Spleen (tissue), 11 donors: ENCODE measurements around the gene MYLK. TPM values are rescaled to one million over a fixed set of nuclear protein-coding genes. Genes with fewer than 3 reads are reported as not detected.

Experiments
- DNase-seq: peaks from one replicate; pipeline ENCODE4 v3.0.0-alpha.2; 2020
- H3K27ac ChIP-seq, 8 donors: fragments of 200-600 bp; sonication (generic) in 7 of 8; 1 replicate in 4 of 8; 2 replicates in 4 of 8; pipeline versions ENCODE4 v1.5.0 to v1.8.0; 2016 to 2021; ENCODE audit warnings: inconsistent platforms in 4 of 8, mild to moderate bottlenecking in 4 of 8, moderate library complexity in 1 of 8
- H3K27me3 ChIP-seq, 7 donors: fragments of 200-600 bp; sonication (generic) in 6 of 7; replicated peaks in 1 of 7; 1 replicate in 4 of 7; 2 replicates in 3 of 7; pipeline versions ENCODE4 v1.5.0 to v1.8.0; 2016 to 2021; ENCODE audit warnings: inconsistent platforms in 3 of 7, mild to moderate bottlenecking in 1 of 7
- H3K36me3 ChIP-seq, 6 donors: fragments of 200-600 bp; sonication (generic) in 5 of 6; 1 replicate in 4 of 6; 2 replicates in 2 of 6; pipeline versions ENCODE4 v1.5.0 to v1.8.0; 2016 to 2021; ENCODE audit warnings: inconsistent platforms in 2 of 6
- H3K4me1 ChIP-seq, 6 donors: fragments of 200-600 bp; sonication (generic) in 5 of 6; 1 replicate in 3 of 6; 2 replicates in 3 of 6; pipeline versions ENCODE4 v1.5.0 to v1.8.0; 2016 to 2021; ENCODE audit warnings: inconsistent platforms in 3 of 6
- H3K4me3 ChIP-seq, 8 donors: fragments of 200-600 bp; sonication (generic) in 7 of 8; 1 replicate in 4 of 8; 2 replicates in 4 of 8; pipeline versions ENCODE4 v1.5.0 to v1.8.0; 2016 to 2021; ENCODE audit warnings: inconsistent platforms in 4 of 8, mild to moderate bottlenecking in 4 of 8, moderate library complexity in 2 of 8
- H3K9me3 ChIP-seq, 8 donors: fragments of 200-600 bp; sonication (generic) in 7 of 8; 1 replicate in 4 of 8; 2 replicates in 4 of 8; pipeline versions ENCODE4 v1.5.0 to v1.8.0; 2016 to 2021; ENCODE audit warnings: inconsistent platforms in 4 of 8
- CTCF ChIP-seq, 11 experiments: fragments of 200-600 bp in 7 of 11; fragments of 450-650 bp in 4 of 11; sonication (generic) in 4 of 11; IDR thresholded peaks in 8 of 11; conservative IDR thresholded peaks in 3 of 11; 1 replicate in 7 of 11; 2 replicates in 4 of 11; pipeline versions ENCODE4 v1.4.0 to v1.8.0; 2016 to 2021; ENCODE audit warnings: antibody characterized with exemption in 11 of 11, inconsistent platforms in 4 of 11, mild to moderate bottlenecking in 1 of 11
- POLR2A ChIP-seq, 3 donors: fragments of 450-650 bp; IDR thresholded peaks; one replicate each; pipeline ENCODE4 v1.5.1; 2017; ENCODE audit warnings: antibody characterized with exemption in 3 of 3, mild to moderate bottlenecking in 1 of 3
- POLR2AphosphoS5 ChIP-seq, 3 donors: sonication (generic); formaldehyde crosslinking; IDR thresholded peaks; one replicate each; pipeline ENCODE4 v1.5.1; 2017; ENCODE audit warnings: antibody characterized with exemption in 3 of 3
- WGBS, 5 donors: extraction: QIAGEN DNeasy Blood & Tissue Kit in 3 of 5; methylation state at CpG; one replicate each; pipeline versions ENCODE4 v1.1.5 to v1.1.7; 2013 to 2018; 5-methylcytosine and 5-hydroxymethylcytosine counted together
- intact Hi-C: fragments of 100-400 bp; cut with DNase I; formaldehyde crosslinking; loops from one replicate; pipeline ENCODE4 v1.15.0; 2023; ENCODE audit warnings: low total_unique reads
- polyA plus RNA-seq, 3 donors: library from polyadenylated mRNA; stranded (reverse); fragments of 200-250 nt; gene quantifications; one replicate each; pipeline ENCODE4 v1.2.1, GENCODE V29; 2013
- total RNA-seq, 7 donors: library from RNA; depleted of rRNA in 3 of 7; stranded (reverse); fragments of >200 nt in 3 of 7; fragmentation: NEBNext Ultra II Directional in 4 of 7; extraction: Animal tissue kit (Norgen Biotek cat#: 25700) in 4 of 7; gene quantifications; one replicate each; pipeline versions ENCODE4 v1.1.0 to v1.2.1, GENCODE V29; 2016 to 2021
- donor health status: healthy with polysubstance abuse.
- donor health status: DM: no; HTN: no; CAD: no; lungs with moderate emphysema.
- donor health status: DM: no; HTN: no; CAD: no.
- donor health status: Bipolar disorder and iron deficiency.
- donor health status: healthy.
- donor health status: DM: no; HTN: no; CAD: no.
- donor health status: DM: yes; HTN: yes; CAD: no.

The MYLK gene
- total and polyA plus RNA-seq, 10 donors = 11.1 to 343 (median 154) TPM

GRCh38 chr3:123776071-123776782 lies 107.9 kb downstream of the MYLK start:
- H3K4me3 ChIP-seq = no peak overlapping the region
- DNase-seq = no peak
- TF ChIP-seq CTCF (IDR thresholded peaks at IDR 0.05 in 8 of 11, conservative IDR thresholded peaks at IDR 0.05 in 3 of 11) = no peak
- no peak for TF ChIP-seq POLR2AphosphoS5 (IDR thresholded peaks at IDR 0.05)
- no peak for TF ChIP-seq POLR2A (IDR thresholded peaks at IDR 0.05)
- H3K27ac ChIP-seq = no peak overlapping the region
- H3K27me3 ChIP-seq = no peaks in the 10 kb centered on the region
- WGBS, 5 donors = 69 to 89% (median 75%) methylated on average over 5 of the region's 5 CpGs
- intact Hi-C loops = no loop called here
- no peaks in the 10 kb centered on the region for H3K9me3 ChIP-seq
- no peaks in the 10 kb centered on the region for H3K4me1 ChIP-seq
- no peaks in the 10 kb centered on the region for H3K36me3 ChIP-seq

GRCh38 chr3:123774474-123774873 lies 109.7 kb downstream of the MYLK start:
- no peaks in the 10 kb centered on the region for H3K4me1 ChIP-seq
- H3K9me3 ChIP-seq = no peaks in the 10 kb centered on the region
- intact Hi-C loops = no loop called here
- WGBS, 5 donors = 92 to 96% (median 94%) methylated on average over 3 of the region's 3 CpGs
- H3K36me3 ChIP-seq = no peaks in the 10 kb centered on the region
- no peak for DNase-seq
- H3K27ac ChIP-seq = no peak overlapping the region
- no peaks in the 10 kb centered on the region for H3K27me3 ChIP-seq
- TF ChIP-seq POLR2AphosphoS5 (IDR thresholded peaks at IDR 0.05) = no peak
- TF ChIP-seq POLR2A (IDR thresholded peaks at IDR 0.05) = no peak
- no peak for TF ChIP-seq CTCF (IDR thresholded peaks at IDR 0.05 in 8 of 11, conservative IDR thresholded peaks at IDR 0.05 in 3 of 11)
- H3K4me3 ChIP-seq = no peak overlapping the region

GRCh38 chr3:123773681-123774431 lies 110.3 kb downstream of the MYLK start:
- H3K27ac ChIP-seq = no peak overlapping the region
- no peak overlapping the region for H3K4me3 ChIP-seq
- no peaks in the 10 kb centered on the region for H3K27me3 ChIP-seq
- no peaks in the 10 kb centered on the region for H3K9me3 ChIP-seq
- WGBS, 5 donors = 72 to 89% (median 77%) methylated on average over 7 of the region's 7 CpGs
- no peak for DNase-seq
- no peak for TF ChIP-seq CTCF (IDR thresholded peaks at IDR 0.05 in 8 of 11, conservative IDR thresholded peaks at IDR 0.05 in 3 of 11)
- TF ChIP-seq POLR2AphosphoS5 (IDR thresholded peaks at IDR 0.05) = no peak
- TF ChIP-seq POLR2A (IDR thresholded peaks at IDR 0.05) = no peak
- H3K4me1 ChIP-seq = no peaks in the 10 kb centered on the region
- intact Hi-C loops = no loop called here
- H3K36me3 ChIP-seq = no peaks in the 10 kb centered on the region

GRCh38 chr3:123769356-123769743 lies 114.8 kb downstream of the MYLK start:
- intact Hi-C loops = no loop called here
- H3K36me3 ChIP-seq = no peaks in the 10 kb centered on the region
- H3K9me3 ChIP-seq = no peaks in the 10 kb centered on the region
- WGBS, 5 donors = 79 to 93% (median 88%) methylated on average over 3 of the region's 3 CpGs
- H3K27me3 ChIP-seq = no peaks in the 10 kb centered on the region
- TF ChIP-seq CTCF (IDR thresholded peaks at IDR 0.05 in 8 of 11, conservative IDR thresholded peaks at IDR 0.05 in 3 of 11) = no peak
- no peak for DNase-seq
- peaks cover 0 to 5% (median 0%) of the 10 kb centered on the region in 6 donors for H3K4me1 ChIP-seq
- H3K27ac ChIP-seq = no peak overlapping the region
- no peak overlapping the region for H3K4me3 ChIP-seq
